ENCODE results near the gene OIT3.

Gene OIT3

DNA sequence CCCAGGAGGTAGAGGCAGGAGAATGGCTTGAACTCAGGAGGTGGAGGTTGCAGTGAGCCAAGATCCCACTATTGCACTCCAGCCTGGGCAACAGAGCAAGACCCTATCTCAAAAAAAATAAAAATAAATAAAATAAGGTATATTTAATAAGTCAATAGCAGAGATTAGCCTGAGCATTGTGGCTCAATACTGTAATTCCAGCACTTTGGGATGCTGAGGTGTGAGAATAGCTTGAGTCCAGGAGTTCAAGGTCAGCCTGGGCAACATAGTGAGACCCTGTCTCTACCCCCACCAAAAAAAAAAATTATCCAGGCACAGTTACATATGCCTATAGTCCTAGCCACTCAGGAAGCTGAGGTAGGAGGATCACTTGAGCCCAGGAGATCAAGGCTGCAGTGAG, 38.4 kb upstream of the OIT3 start:
- no peaks in the 10 kb centered on the region for H3K36me3 ChIP-seq
- H3K4me1 ChIP-seq, result no peaks in the 10 kb centered on the region
- TF ChIP-seq CTCF (IDR thresholded peaks at IDR 0.05; ENCODE audit: low read depth, low read length), result no peak
- DNase-seq, result no peak
- H3K4me3 ChIP-seq (ENCODE audit: low read depth, low read length), result no peak overlapping the region
- no peaks in the 10 kb centered on the region for H3K9me3 ChIP-seq
- H3K27me3 ChIP-seq, result no peaks in the 10 kb centered on the region

DNA sequence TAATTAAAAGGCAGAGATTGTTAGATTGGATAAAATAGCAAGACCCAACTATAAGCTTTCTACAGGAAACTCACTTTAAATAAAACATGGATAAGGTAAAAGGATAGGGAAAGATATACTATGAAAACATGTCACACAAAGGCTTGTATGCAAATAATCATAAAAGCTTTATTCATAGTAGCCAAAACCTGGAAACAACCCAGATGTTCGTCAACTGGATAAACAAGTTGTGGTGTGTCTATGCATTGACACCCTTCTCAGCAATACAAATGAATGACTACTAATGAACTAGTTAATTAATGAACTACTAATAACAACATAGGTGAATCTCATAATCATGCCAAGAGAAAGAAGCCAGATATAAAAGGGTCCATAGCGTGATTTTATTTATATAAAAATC, 37.7 kb upstream of the OIT3 start:
- Histone ChIP-seq H3K9me3 (no peaks in the 10 kb centered on the region), H3K4me1 (no peaks in the 10 kb centered on the region), H3K4me3 (ENCODE audit: low read depth, low read length) (no peak overlapping the region), H3K36me3 (no peaks in the 10 kb centered on the region), H3K27me3 (no peaks in the 10 kb centered on the region)
- no peak for DNase-seq
- TF ChIP-seq CTCF (IDR thresholded peaks at IDR 0.05; ENCODE audit: low read depth, low read length), result no peak

GRCh38 chr10:72858067-72858466, 35.5 kb upstream of the OIT3 start:
- H3K36me3 ChIP-seq, result no peaks in the 10 kb centered on the region
- no peaks in the 10 kb centered on the region for H3K27me3 ChIP-seq
- TF ChIP-seq CTCF (IDR thresholded peaks at IDR 0.05; ENCODE audit: low read depth, low read length), result no peak
- no peak overlapping the region for H3K4me3 ChIP-seq (ENCODE audit: low read depth, low read length)
- no peaks in the 10 kb centered on the region for H3K4me1 ChIP-seq
- no peaks in the 10 kb centered on the region for H3K9me3 ChIP-seq
- no peak for DNase-seq

- no peaks in the 10 kb centered on the region for H3K4me1 ChIP-seq
- no peaks in the 10 kb centered on the region for H3K27me3 ChIP-seq
- DNase-seq, result no peak
- no peaks in the 10 kb centered on the region for H3K36me3 ChIP-seq
- H3K9me3 ChIP-seq, result no peaks in the 10 kb centered on the region
- TF ChIP-seq CTCF (IDR thresholded peaks at IDR 0.05; ENCODE audit: low read depth, low read length), result no peak
- no peak overlapping the region for H3K4me3 ChIP-seq (ENCODE audit: low read depth, low read length)
These were observed 30.6 kb upstream of the OIT3 start for GRCh38 chr10:72862957-72863356.

- Histone ChIP-seq H3K9me3 (no peaks in the 10 kb centered on the region), H3K27me3 (no peaks in the 10 kb centered on the region), H3K4me1 (no peaks in the 10 kb centered on the region), H3K4me3 (ENCODE audit: low read depth, low read length) (no peak overlapping the region), H3K36me3 (no peaks in the 10 kb centered on the region)
- TF ChIP-seq CTCF (IDR thresholded peaks at IDR 0.05; ENCODE audit: low read depth, low read length), result peak; percentile 61
- no peak for DNase-seq
These were observed 18.1 kb upstream of the OIT3 start for GRCh38 chr10:72875250-72876055.

GRCh38 chr10:72879245-72879644, 14.3 kb upstream of the OIT3 start:
- Histone ChIP-seq H3K27me3 (no peaks in the 10 kb centered on the region), H3K4me3 (ENCODE audit: low read depth, low read length) (no peak overlapping the region), H3K4me1 (no peaks in the 10 kb centered on the region), H3K36me3 (no peaks in the 10 kb centered on the region), H3K9me3 (no peaks in the 10 kb centered on the region)
- no peak for DNase-seq
- TF ChIP-seq CTCF (IDR thresholded peaks at IDR 0.05; ENCODE audit: low read depth, low read length), result no peak
